PC-3 (cell line): Measurements from ENCODE around the gene GRHL3. TPM values are rescaled to one million over a fixed set of nuclear protein-coding genes. Genes with fewer than 3 reads are reported as not detected.

Experiments used
- ATAC-seq: fragments of 200-7000 bp; cut with Tn5 transposase; 2 replicates; pipeline ENCODE4 v1.9.1; 2020; ENCODE audit warnings: mild to moderate bottlenecking, moderate library complexity
- BruUV-seq: library from RNA; stranded (reverse); fragments of 400-500 nt; replicated peaks from 2 replicates; lab custom pipeline; 2021; lab: Mats Ljungman, UMichigan
- CTCF ChIA-PET: fragments of 300-600 bp; sonication (Branson Sonifier 250); formaldehyde crosslinking; loops from one replicate; lab custom pipeline; 2022; ENCODE audit warnings: antibody characterized with exemption; lab: Charles Lee
- POLR2A ChIA-PET: fragments of 300-600 bp; sonication (Branson Sonifier 250); formaldehyde crosslinking; loops from one replicate; lab custom pipeline; 2022; ENCODE audit warnings: antibody characterized with exemption; ENCODE audit not compliant: unreplicated experiment; lab: Charles Lee
- DNase-seq: peaks from one replicate; pipeline ENCODE4 v3.0.0-alpha.2; 2015
- H2AFZ ChIP-seq: fragments of 300-600 bp; sonication (generic); 2 replicates; pipeline ENCODE4 v1.6.0; 2016; ENCODE audit warnings: antibody characterized with exemption, low read length
- H3F3A ChIP-seq: fragments of 300-600 bp; sonication (generic); one replicate; pipeline ENCODE4 v1.6.0; 2017; ENCODE audit warnings: antibody characterized with exemption, low read length, control low read depth, mild to moderate bottlenecking; ENCODE audit not compliant: unreplicated experiment
- H3K27ac ChIP-seq: fragments of 300-600 bp; sonication (generic); 2 replicates; pipeline ENCODE4 v1.5.1; 2016; ENCODE audit warnings: mild to moderate bottlenecking, low read length
- H3K27me3 ChIP-seq: fragments of 300-600 bp; sonication (generic); 2 replicates; pipeline ENCODE4 v1.6.1; 2016; ENCODE audit warnings: low read length, mixed read lengths
- H3K36me3 ChIP-seq: fragments of 300-600 bp; sonication (generic); 2 replicates; pipeline ENCODE4 v1.6.1; 2016; ENCODE audit warnings: low read depth, mixed run types, low read length, mixed read lengths
- H3K4me1 ChIP-seq: fragments of 300-600 bp; sonication (generic); 2 replicates; pipeline ENCODE4 v1.5.1; 2016; ENCODE audit warnings: low read length; ENCODE audit not compliant: insufficient read depth
- H3K4me2 ChIP-seq: fragments of 300-600 bp; sonication (generic); 2 replicates; pipeline ENCODE4 v1.6.0; 2016; ENCODE audit warnings: low read length
- H3K4me3 ChIP-seq: fragments of 300-600 bp; sonication (generic); 2 replicates; pipeline ENCODE4 v1.5.1; 2016; ENCODE audit warnings: mild to moderate bottlenecking, low read length, mixed read lengths
- H3K79me2 ChIP-seq: fragments of 300-600 bp; sonication (generic); 2 replicates; pipeline ENCODE4 v1.6.1; 2017; ENCODE audit warnings: low read length, mixed read lengths
- H3K9ac ChIP-seq: fragments of 300-600 bp; sonication (generic); 2 replicates; pipeline ENCODE4 v1.6.0; 2016; ENCODE audit warnings: mild to moderate bottlenecking, low read length
- H3K9me2 ChIP-seq: fragments of 300-600 bp; sonication (generic); replicated peaks from 2 replicates; pipeline ENCODE4 v1.6.1; 2016; ENCODE audit warnings: mixed run types, low read length, mixed read lengths
- H3K9me3 ChIP-seq: fragments of 300-600 bp; sonication (generic); 2 replicates; pipeline ENCODE4 v1.6.1; 2016; ENCODE audit warnings: low read length, mixed read lengths
- H4K20me1 ChIP-seq: fragments of 300-600 bp; sonication (generic); 2 replicates; pipeline ENCODE4 v1.6.1; 2016; ENCODE audit warnings: low read length, mixed read lengths
- EZH2 ChIP-seq: fragments of 300-600 bp; sonication (generic); IDR thresholded peaks from one replicate; pipeline ENCODE4 v1.6.1; 2017; ENCODE audit warnings: antibody characterized with exemption, mild to moderate bottlenecking, low read length; ENCODE audit not compliant: unreplicated experiment
- EZH2phosphoT487 ChIP-seq: fragments of 300-600 bp; sonication (generic); IDR thresholded peaks from 2 replicates; pipeline ENCODE4 v1.6.1; 2018; ENCODE audit warnings: mild to moderate bottlenecking, antibody characterized with exemption, low read length, borderline replicate concordance
- intact Hi-C: fragments of 100-400 bp; cut with micrococcal nuclease; formaldehyde crosslinking; loops from 2 replicates; pipeline ENCODE4 v1.9.0; 2023
- total RNA-seq: library from RNA; depleted of rRNA; stranded (reverse); fragments of >200 nt; gene quantifications from 2 replicates; pipeline ENCODE4 v1.2.3, GENCODE V29; 2014
- TF ChIP-seq, protein P1 (sequence below): fragments of 300-600 bp; sonication (generic); conservative IDR thresholded peaks from 2 replicates; pipeline ENCODE4 v1.5.1; 2017; ENCODE audit warnings: antibody characterized with exemption, low read depth, mild to moderate bottlenecking, low read length

Gene GRHL3
- total RNA-seq, 1 experiment from 2014 or later = 3.5 TPM

DNA sequence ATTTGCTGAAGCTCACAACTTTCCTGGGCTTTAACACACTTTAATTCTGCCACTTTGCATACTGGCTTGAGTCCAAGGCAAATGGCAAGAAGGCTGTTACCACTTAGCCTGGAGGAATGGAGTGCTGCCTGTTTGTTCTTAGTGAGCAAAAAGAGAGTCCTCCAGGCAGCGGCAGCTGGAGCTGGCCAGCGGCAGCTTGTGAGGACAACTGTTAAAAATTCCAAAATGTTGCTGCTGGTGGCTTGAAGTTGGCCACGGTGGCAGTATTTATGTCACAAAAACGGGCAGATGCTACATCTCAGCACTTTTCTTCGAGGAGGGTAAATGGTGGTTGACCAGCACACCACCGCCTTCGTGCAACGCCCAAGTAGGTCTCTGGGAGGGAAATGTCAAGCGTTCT, 67.1 kb downstream of the GRHL3 start:
- Histone ChIP-seq H3K79me2 (no peaks in the 10 kb centered on the region), H3F3A (no peaks in the 10 kb centered on the region), H3K4me1 (peaks cover 19% of the 10 kb centered on the region), H3K4me2 (no peak overlapping the region), H3K9me2 (no peaks in the 10 kb centered on the region), H2AFZ (no peak overlapping the region), H3K36me3 (peaks cover 6% of the 10 kb centered on the region), H3K9ac (no peak overlapping the region), H3K9me3 (no peaks in the 10 kb centered on the region), H4K20me1 (no peaks in the 10 kb centered on the region), H3K27me3 (no peaks in the 10 kb centered on the region), H3K4me3 (no peak overlapping the region), H3K27ac (no peak overlapping the region)
- TF ChIP-seq EZH2 = no peak
- TF ChIP-seq, protein P1, sequence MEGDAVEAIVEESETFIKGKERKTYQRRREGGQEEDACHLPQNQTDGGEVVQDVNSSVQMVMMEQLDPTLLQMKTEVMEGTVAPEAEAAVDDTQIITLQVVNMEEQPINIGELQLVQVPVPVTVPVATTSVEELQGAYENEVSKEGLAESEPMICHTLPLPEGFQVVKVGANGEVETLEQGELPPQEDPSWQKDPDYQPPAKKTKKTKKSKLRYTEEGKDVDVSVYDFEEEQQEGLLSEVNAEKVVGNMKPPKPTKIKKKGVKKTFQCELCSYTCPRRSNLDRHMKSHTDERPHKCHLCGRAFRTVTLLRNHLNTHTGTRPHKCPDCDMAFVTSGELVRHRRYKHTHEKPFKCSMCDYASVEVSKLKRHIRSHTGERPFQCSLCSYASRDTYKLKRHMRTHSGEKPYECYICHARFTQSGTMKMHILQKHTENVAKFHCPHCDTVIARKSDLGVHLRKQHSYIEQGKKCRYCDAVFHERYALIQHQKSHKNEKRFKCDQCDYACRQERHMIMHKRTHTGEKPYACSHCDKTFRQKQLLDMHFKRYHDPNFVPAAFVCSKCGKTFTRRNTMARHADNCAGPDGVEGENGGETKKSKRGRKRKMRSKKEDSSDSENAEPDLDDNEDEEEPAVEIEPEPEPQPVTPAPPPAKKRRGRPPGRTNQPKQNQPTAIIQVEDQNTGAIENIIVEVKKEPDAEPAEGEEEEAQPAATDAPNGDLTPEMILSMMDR = no peak
- no peak for TF ChIP-seq EZH2phosphoT487
- CTCF ChIA-PET = interaction anchor here (0.6 kb wide), 1 partner anchor 201 kb away, joined by 3 read pairs; no protein-coding TSS in a partner anchor
- POLR2A ChIA-PET = no interaction called here
- ATAC-seq (no peak), DNase-seq (no peak)
- no TSS peak for BruUV-seq
- intact Hi-C loops = no loop called here

DNA sequence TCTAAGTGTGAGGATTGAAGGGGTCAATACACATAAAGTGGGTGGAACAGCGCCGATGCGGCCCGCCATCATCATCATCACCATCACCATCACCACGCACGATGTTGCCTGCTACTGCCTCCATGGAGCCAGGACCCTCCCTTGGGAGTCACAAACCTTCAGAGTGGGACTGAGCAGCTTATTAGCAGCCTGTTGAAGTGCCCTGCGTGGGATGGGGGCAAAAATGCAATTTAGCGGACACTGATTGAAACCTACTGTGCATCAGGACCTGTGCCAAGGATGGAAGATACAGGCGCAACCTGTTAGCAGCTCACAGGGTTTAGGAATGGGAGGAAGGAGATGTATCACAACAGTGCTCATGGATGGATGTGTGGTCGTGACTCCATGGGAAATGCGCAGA, 67.8 kb downstream of the GRHL3 start:
- ATAC-seq (no peak), DNase-seq (no peak)
- BruUV-seq = no TSS peak
- ChIA-PET POLR2A (no interaction called here), CTCF (no interaction called here)
- H3K27me3 ChIP-seq = no peaks in the 10 kb centered on the region
- no peaks in the 10 kb centered on the region for H3K79me2 ChIP-seq
- no peak overlapping the region for H3K27ac ChIP-seq
- no peaks in the 10 kb centered on the region for H4K20me1 ChIP-seq
- H3K4me3 ChIP-seq = no peak overlapping the region
- no peak overlapping the region for H3K4me2 ChIP-seq
- no peak overlapping the region for H2AFZ ChIP-seq
- peaks cover 25% of the 10 kb centered on the region for H3K4me1 ChIP-seq
- H3F3A ChIP-seq = no peaks in the 10 kb centered on the region
- TF ChIP-seq, protein P1 = no peak
- no peak for TF ChIP-seq EZH2
- TF ChIP-seq EZH2phosphoT487 = no peak
- no peak overlapping the region for H3K9ac ChIP-seq
- intact Hi-C loops = no loop called here
- H3K9me2 ChIP-seq = no peaks in the 10 kb centered on the region
- H3K9me3 ChIP-seq = no peaks in the 10 kb centered on the region
- H3K36me3 ChIP-seq = peaks cover 6% of the 10 kb centered on the region

DNA sequence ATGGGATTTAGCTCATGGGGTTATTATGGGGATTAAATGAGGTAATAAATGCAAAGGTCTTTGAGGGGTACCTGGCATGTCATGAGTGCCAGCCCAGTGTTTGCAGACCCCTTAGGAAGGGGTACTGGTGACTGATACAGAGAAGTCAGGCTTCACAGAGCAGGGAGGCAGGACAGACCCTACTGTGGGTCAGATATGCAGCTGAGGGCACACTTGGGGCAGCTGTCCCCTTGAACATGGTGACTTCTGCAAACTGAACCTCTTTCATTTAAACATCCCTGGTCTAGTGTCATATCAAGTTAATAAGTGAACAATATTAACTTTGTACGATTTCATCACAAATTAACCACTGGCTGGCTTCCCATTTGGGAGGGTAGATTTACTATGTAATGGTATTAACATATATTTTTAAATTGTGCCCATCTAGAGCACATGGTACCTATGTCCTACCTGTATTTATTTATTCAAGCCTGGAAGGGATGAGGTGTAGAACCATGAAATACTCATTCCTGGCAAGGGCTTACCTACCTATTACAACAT, 68.5 kb downstream of the GRHL3 start:
- ChIA-PET CTCF (no interaction called here), POLR2A (no interaction called here)
- peaks cover 6% of the 10 kb centered on the region for H3K36me3 ChIP-seq
- no peaks in the 10 kb centered on the region for H3K79me2 ChIP-seq
- no peaks in the 10 kb centered on the region for H3K9me3 ChIP-seq
- H4K20me1 ChIP-seq = no peaks in the 10 kb centered on the region
- H3K9me2 ChIP-seq = no peaks in the 10 kb centered on the region
- DNase-seq (no peak), ATAC-seq (no peak)
- no peaks in the 10 kb centered on the region for H3F3A ChIP-seq
- intact Hi-C loops = no loop called here
- H3K9ac ChIP-seq = no peak overlapping the region
- no peaks in the 10 kb centered on the region for H3K27me3 ChIP-seq
- no peak overlapping the region for H3K4me3 ChIP-seq
- no peak overlapping the region for H3K27ac ChIP-seq
- no peak for TF ChIP-seq EZH2
- TF ChIP-seq, protein P1 = no peak
- TF ChIP-seq EZH2phosphoT487 = no peak
- no peak overlapping the region for H2AFZ ChIP-seq
- H3K4me1 ChIP-seq = peaks cover 33% of the 10 kb centered on the region
- BruUV-seq = no TSS peak
- H3K4me2 ChIP-seq = no peak overlapping the region
